PC-9 (cell line): ENCODE results near the gene THAP2. TPM values are rescaled to one million over a fixed set of nuclear protein-coding genes. Genes with fewer than 3 reads are reported as not detected.

Experiments
- BruUV-seq: library from RNA; stranded (reverse); fragments of 400-500 nt; replicated peaks from 2 replicates; lab custom pipeline; 2021; lab: Mats Ljungman, UMichigan
- CTCF ChIA-PET: fragments of 300-600 bp; sonication (Branson Sonifier 250); formaldehyde crosslinking; loops from one replicate; lab custom pipeline; 2022; ENCODE audit warnings: antibody characterized with exemption; lab: Charles Lee
- POLR2A ChIA-PET: fragments of 300-600 bp; sonication (Branson Sonifier 250); formaldehyde crosslinking; loops from one replicate; lab custom pipeline; 2022; ENCODE audit warnings: antibody characterized with exemption; ENCODE audit not compliant: unreplicated experiment; lab: Charles Lee
- DNase-seq, 2 experiments: peaks; one replicate each; pipeline versions ENCODE4 v3.0.0 to v3.0.0-alpha.2; 2015 to 2022; ENCODE audit warnings: mixed read lengths in 1 of 2
- H2AFZ ChIP-seq: fragments of 200-600 bp; sonication (generic); 2 replicates; pipeline ENCODE4 v1.8.1; 2017; ENCODE audit warnings: antibody characterized with exemption
- H3F3A ChIP-seq: fragments of 200-600 bp; sonication (generic); 2 replicates; pipeline ENCODE4 v1.8.1; 2017; ENCODE audit warnings: antibody characterized with exemption, mild to moderate bottlenecking, low read depth; ENCODE audit not compliant: insufficient read depth
- H3K27ac ChIP-seq: fragments of 200-600 bp; sonication (generic); 2 replicates; pipeline ENCODE4 v1.6.1; 2016; ENCODE audit warnings: mixed run types
- H3K27me3 ChIP-seq: fragments of 200-600 bp; sonication (generic); 2 replicates; pipeline ENCODE4 v1.6.1; 2016; ENCODE audit warnings: low read depth, mixed run types; ENCODE audit not compliant: insufficient read depth
- H3K36me3 ChIP-seq: fragments of 200-600 bp; sonication (generic); 2 replicates; pipeline ENCODE4 v1.6.1; 2016; ENCODE audit warnings: low read depth, mixed run types
- H3K4me1 ChIP-seq: fragments of 200-600 bp; sonication (generic); replicated peaks from 2 replicates; pipeline ENCODE4 v1.6.1; 2016; ENCODE audit warnings: mixed run types; ENCODE audit not compliant: insufficient read depth
- H3K4me2 ChIP-seq: fragments of 200-600 bp; sonication (generic); 2 replicates; pipeline ENCODE4 v1.6.1; 2017; ENCODE audit warnings: mixed run types
- H3K4me3 ChIP-seq: fragments of 200-600 bp; sonication (generic); 2 replicates; pipeline ENCODE4 v1.6.1; 2016; ENCODE audit warnings: mixed run types
- H3K79me2 ChIP-seq: fragments of 200-600 bp; sonication (generic); 2 replicates; pipeline ENCODE4 v1.6.1; 2017; ENCODE audit warnings: low read depth, mixed run types
- H3K9me2 ChIP-seq: fragments of 200-600 bp; sonication (generic); 2 replicates; pipeline ENCODE4 v1.8.1; 2017; ENCODE audit warnings: mild to moderate bottlenecking; ENCODE audit not compliant: insufficient read depth
- H3K9me3 ChIP-seq: fragments of 200-600 bp; sonication (generic); 2 replicates; pipeline ENCODE4 v1.8.1; 2016; ENCODE audit warnings: low read depth; ENCODE audit not compliant: insufficient read depth
- H4K20me1 ChIP-seq: fragments of 200-600 bp; sonication (generic); 2 replicates; pipeline ENCODE4 v1.8.1; 2017; ENCODE audit not compliant: insufficient read depth
- EZH2 ChIP-seq: fragments of 200-600 bp; sonication (generic); IDR thresholded peaks from 2 replicates; pipeline ENCODE4 v1.8.0; 2017; ENCODE audit warnings: antibody characterized with exemption, low read depth
- intact Hi-C: fragments of 100-400 bp; cut with micrococcal nuclease; formaldehyde crosslinking; loops from one replicate; pipeline ENCODE4 v1.10.0; 2022; ENCODE audit not compliant: unreplicated experiment
- total RNA-seq: library from RNA; stranded (reverse); gene quantifications from 2 replicates; pipeline ENCODE4 v1.2.3, GENCODE V29; 2021
- TF ChIP-seq, protein P1 (sequence below): fragments of 200-600 bp; sonication (generic); conservative IDR thresholded peaks from 2 replicates; pipeline ENCODE4 v1.6.1; 2017; ENCODE audit warnings: mixed run types, antibody characterized with exemption, mild to moderate bottlenecking, moderate library complexity

THAP2 gene
- total RNA-seq, 1 experiment from 2014 or later, result 7.0 TPM

DNA sequence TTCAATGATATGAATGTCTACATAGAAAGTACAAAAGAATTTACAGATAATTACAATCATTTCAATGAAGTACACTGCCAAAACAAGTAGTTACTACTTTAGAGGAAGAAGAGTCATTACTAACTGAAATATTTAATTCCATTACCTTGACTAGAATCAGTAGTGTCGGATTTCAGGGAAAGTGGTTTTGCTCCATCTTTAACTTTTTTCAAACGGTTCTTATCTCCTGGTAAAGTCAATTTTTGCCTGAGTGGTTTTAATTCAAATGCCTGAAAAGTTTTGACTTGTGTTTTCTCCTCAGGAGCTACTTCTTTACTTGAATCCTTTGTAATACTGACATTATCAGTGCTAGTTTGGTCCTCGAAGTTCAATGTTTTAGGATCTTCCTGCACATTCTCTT, 7.4 kb upstream of the THAP2 start:
- Histone ChIP-seq H3K9me2 (no peaks in the 10 kb centered on the region), H2AFZ (no peak overlapping the region), H3K27me3 (no peaks in the 10 kb centered on the region), H3K27ac (no peak overlapping the region), H3K79me2 (peaks cover 85% of the 10 kb centered on the region), H3K36me3 (peaks cover 72% of the 10 kb centered on the region), H3K4me2 (no peak overlapping the region), H3F3A (no peaks in the 10 kb centered on the region; the same call in 1 of the 2 replicates), H3K9me3 (peaks cover 8% of the 10 kb centered on the region; the same call in 1 of the 2 replicates), H4K20me1 (peaks cover 15% of the 10 kb centered on the region), H3K4me3 (no peak overlapping the region), H3K4me1 (peaks cover 4% of the 10 kb centered on the region)
- intact Hi-C loops, result no loop called here
- DNase-seq, result no peak
- TF ChIP-seq, protein P1, sequence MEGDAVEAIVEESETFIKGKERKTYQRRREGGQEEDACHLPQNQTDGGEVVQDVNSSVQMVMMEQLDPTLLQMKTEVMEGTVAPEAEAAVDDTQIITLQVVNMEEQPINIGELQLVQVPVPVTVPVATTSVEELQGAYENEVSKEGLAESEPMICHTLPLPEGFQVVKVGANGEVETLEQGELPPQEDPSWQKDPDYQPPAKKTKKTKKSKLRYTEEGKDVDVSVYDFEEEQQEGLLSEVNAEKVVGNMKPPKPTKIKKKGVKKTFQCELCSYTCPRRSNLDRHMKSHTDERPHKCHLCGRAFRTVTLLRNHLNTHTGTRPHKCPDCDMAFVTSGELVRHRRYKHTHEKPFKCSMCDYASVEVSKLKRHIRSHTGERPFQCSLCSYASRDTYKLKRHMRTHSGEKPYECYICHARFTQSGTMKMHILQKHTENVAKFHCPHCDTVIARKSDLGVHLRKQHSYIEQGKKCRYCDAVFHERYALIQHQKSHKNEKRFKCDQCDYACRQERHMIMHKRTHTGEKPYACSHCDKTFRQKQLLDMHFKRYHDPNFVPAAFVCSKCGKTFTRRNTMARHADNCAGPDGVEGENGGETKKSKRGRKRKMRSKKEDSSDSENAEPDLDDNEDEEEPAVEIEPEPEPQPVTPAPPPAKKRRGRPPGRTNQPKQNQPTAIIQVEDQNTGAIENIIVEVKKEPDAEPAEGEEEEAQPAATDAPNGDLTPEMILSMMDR, result no peak
- TF ChIP-seq EZH2, result no peak
- POLR2A ChIA-PET, result interaction anchor here (1.0 kb wide), 1 partner anchor 29 kb away, joined by 4 read pairs; the partner anchor contains the start of gene TMEM19
- BruUV-seq, result no TSS peak
- CTCF ChIA-PET, result no interaction called here

DNA sequence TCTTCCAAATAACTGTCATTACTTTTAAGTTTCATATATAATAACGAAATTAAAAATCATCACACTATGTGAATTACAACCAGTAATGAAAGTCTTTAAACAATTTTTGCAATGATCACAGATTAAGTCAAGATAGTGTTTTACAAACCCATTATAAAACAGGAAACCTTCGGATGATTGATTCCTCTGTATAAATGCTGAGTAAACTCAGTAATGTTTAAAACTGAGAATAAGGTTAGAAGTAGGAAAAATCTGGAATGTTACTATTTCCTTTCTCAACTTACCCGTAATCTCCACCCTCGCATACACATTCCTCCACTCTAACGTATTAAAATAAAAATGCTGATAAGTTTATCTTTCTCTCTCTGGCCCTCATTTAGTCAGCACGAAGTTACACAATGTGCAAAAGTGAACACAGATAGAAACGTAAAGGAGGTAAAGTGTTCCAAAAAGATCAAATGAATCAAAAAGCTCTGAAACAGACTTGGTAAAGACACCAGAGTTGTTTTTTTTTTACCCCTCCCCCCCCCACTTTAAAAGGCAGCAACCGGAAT, 2.0 kb upstream of the THAP2 start:
- Histone ChIP-seq H3K4me2 (peak overlapping the region; percentile 81), H3K27ac (peak overlapping the region; percentile 94; the same call in 1 of the 2 replicates), H4K20me1 (peaks cover 19% of the 10 kb centered on the region), H3K9me2 (no peaks in the 10 kb centered on the region), H3K36me3 (peaks cover 30% of the 10 kb centered on the region), H3K9me3 (no peaks in the 10 kb centered on the region), H3K4me1 (peaks cover 16% of the 10 kb centered on the region), H3K79me2 (peaks cover 78% of the 10 kb centered on the region), H3K27me3 (no peaks in the 10 kb centered on the region), H3F3A (peaks cover 17% of the 10 kb centered on the region), H2AFZ (no peak overlapping the region), H3K4me3 (peak overlapping the region; percentile 70)
- intact Hi-C loops, result loop anchor here (2.0 to 5.0 kb wide), 2 partner anchors 93 to 175 kb away; partner anchors contain the start of genes RAB21 and TBC1D15
- TF ChIP-seq, protein P1, result no peak
- TF ChIP-seq EZH2, result no peak
- no TSS peak for BruUV-seq
- DNase-seq, result no peak
- CTCF ChIA-PET, result interaction anchor here (1.5 kb wide), 1 partner anchor 85 kb away, joined by 5 read pairs; no protein-coding TSS in a partner anchor
- POLR2A ChIA-PET, result interaction anchor here (0.6 kb wide), 1 partner anchor 125 kb away, joined by 11 read pairs; no protein-coding TSS in a partner anchor

DNA sequence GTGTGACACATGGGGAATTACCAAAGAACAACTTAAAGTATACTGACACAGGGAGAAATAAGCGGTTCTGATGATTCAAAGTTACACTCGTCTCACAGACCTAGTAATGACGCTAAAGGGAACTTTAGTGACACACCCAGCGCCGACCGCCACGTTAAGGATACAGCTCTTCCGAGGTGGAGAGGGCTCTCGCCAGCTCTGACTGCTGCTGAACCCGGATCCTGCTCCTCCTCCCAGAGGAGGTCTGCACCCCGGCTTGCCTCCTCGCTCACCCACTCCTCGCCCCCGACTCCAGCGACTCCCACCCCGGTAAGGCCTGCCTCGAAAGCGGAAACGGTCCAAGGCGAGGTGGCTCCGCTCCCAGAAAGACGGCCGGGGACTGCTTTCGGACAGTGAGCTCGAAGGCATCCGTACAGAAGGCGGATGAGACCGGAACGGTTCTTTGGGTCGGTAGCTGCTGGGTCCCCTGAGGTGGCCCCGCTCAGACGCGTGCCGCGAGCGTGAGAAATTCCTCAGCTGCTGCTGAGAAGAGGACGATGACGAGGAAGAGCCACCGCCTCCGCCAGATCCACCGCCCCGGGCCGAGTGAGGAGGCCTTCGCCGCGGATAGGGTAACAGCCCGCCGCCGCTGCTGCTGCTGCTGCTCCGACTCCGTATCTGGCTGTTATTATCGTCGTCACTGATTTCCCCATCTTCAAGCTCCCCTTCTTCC, 1.1 kb upstream of the THAP2 start:
- Histone ChIP-seq H4K20me1 (peaks cover 19% of the 10 kb centered on the region), H3K27ac (peak overlapping the region; percentile 94), H3F3A (peaks cover 17% of the 10 kb centered on the region), H3K4me1 (peaks cover 16% of the 10 kb centered on the region), H3K79me2 (peaks cover 77% of the 10 kb centered on the region), H3K36me3 (peaks cover 22% of the 10 kb centered on the region; the same call in 1 of the 2 replicates), H3K9me2 (no peaks in the 10 kb centered on the region), H2AFZ (peak overlapping the region; percentile 79), H3K27me3 (no peaks in the 10 kb centered on the region), H3K4me2 (peak overlapping the region; percentile 81), H3K4me3 (peak overlapping the region; percentile 70), H3K9me3 (no peaks in the 10 kb centered on the region)
- TF ChIP-seq, protein P1, result no peak
- intact Hi-C loops, result loop anchor here (2.0 to 5.0 kb wide), 2 partner anchors 92 to 174 kb away; partner anchors contain the start of genes RAB21 and TBC1D15
- DNase-seq, result peak; percentile 46 to 53
- TSS peak; percentile 62 for BruUV-seq
- CTCF ChIA-PET, result interaction anchor here (0.7 to 1.5 kb wide), 3 partner anchors 26 to 84 kb away, joined by 3 to 5 read pairs (median 5); no protein-coding TSS in a partner anchor
- POLR2A ChIA-PET, result interaction anchor here (0.6 to 2.2 kb wide), 2 partner anchors 22 to 126 kb away, joined by 11 read pairs; partner anchors contain the start of gene TMEM19
